ENCODE measurements around the gene TPRKB. TPM values are rescaled to one million over a fixed set of nuclear protein-coding genes. Genes with fewer than 3 reads are reported as not detected.
A peak's percentile ranks its signal among the peaks of the same experiment; 100 is the strongest.
"Not testable (repeated sequence)": the region's sequence is repeated elsewhere in the genome, so short reads cannot be mapped to it uniquely, and the experiment has no call there.

TPRKB gene
- polyA plus RNA-seq, 1 donor = 58.4 TPM

GRCh38 chr2:73688494-73688893 lies 48.7 kb downstream of the TPRKB start:
- peaks cover 12% of the 10 kb centered on the region for H3K4me1 ChIP-seq (ENCODE audit: control insufficient read depth, insufficient read depth, low read length)
- WGBS (ENCODE audit: insufficient coverage, low lambda C conversion rate) = 92% methylated on average over 2 of the region's 5 CpGs
- DNase-seq; H3K27me3 ChIP-seq (ENCODE audit: control insufficient read depth, insufficient read depth, low read length); H3K36me3 ChIP-seq (ENCODE audit: control insufficient read depth, insufficient read depth, low read length); H3K9me3 ChIP-seq (ENCODE audit: control insufficient read depth, low read depth, low read length); H3K4me3 ChIP-seq (ENCODE audit: low read length); H3K27ac ChIP-seq (ENCODE audit: low read length): not testable (repeated sequence)

- peak; percentile 90 to 92 for DNase-seq
- Histone ChIP-seq H3K9me3 (ENCODE audit: control insufficient read depth, low read depth, low read length) (no peaks in the 10 kb centered on the region), H3K27ac (ENCODE audit: low read length) (peak overlapping the region; percentile 85), H3K27me3 (ENCODE audit: control insufficient read depth, insufficient read depth, low read length) (no peaks in the 10 kb centered on the region), H3K4me3 (ENCODE audit: low read length) (no peak overlapping the region), H3K4me1 (ENCODE audit: control insufficient read depth, insufficient read depth, low read length) (peaks cover 12% of the 10 kb centered on the region), H3K36me3 (ENCODE audit: control insufficient read depth, insufficient read depth, low read length) (no peaks in the 10 kb centered on the region)
- 75% methylated on average over 1 of the region's 4 CpGs for WGBS (ENCODE audit: insufficient coverage, low lambda C conversion rate)
Measured at GRCh38 chr2:73685764-73686438, 51.2 kb downstream of the TPRKB start.

DNA sequence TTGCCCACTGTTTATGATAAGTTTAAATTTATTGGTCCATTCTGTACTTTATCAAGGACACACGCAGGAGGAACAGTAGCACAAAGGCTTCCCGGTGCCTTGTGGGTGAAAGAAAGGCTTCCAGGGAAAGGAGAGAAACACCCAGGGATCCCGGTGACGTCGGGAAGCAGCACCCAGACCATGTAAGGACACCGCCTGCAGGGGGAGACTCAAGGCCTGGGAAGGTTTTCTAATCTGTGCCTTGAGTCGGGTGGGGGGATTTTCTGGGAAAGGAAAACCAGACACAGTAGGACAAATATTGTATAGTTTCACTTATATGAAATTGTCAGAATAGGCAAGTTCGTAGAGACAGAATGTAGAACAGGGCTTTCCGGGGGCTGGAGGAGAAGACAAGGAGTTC lies 52.2 kb downstream of the TPRKB start:
- 94% methylated on average over 2 of the region's 9 CpGs for WGBS (ENCODE audit: insufficient coverage, low lambda C conversion rate)
- peaks cover 12% of the 10 kb centered on the region for H3K4me1 ChIP-seq (ENCODE audit: control insufficient read depth, insufficient read depth, low read length)
- not testable (repeated sequence) for H3K36me3 ChIP-seq (ENCODE audit: control insufficient read depth, insufficient read depth, low read length); H3K4me3 ChIP-seq (ENCODE audit: low read length); H3K9me3 ChIP-seq (ENCODE audit: control insufficient read depth, low read depth, low read length); H3K27ac ChIP-seq (ENCODE audit: low read length); H3K27me3 ChIP-seq (ENCODE audit: control insufficient read depth, insufficient read depth, low read length)
- peak in 1 of 2 donors; percentile 39 for DNase-seq

DNA sequence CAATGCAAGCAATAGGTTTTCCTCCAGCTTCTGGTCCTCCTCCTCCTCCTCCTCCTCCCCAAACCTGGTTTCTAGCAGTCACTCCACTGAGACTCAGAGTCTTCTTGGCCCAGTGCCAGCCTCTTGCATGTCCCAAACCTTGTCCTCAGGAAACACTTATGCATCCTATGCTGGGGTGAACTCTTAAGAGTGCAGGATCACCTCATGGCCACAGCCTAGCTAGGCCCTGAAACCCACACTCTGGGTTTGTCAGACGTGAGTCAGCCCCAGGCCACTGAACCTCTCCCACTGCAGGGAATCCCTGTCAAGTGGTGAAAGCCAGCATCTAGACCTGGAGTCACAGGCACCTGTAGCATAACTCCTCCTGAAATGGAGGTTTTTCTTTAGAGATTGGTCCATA lies 52.8 kb downstream of the TPRKB start:
- no CpG with 5 or more reads among the region's 1 CpG for WGBS (ENCODE audit: insufficient coverage, low lambda C conversion rate)
- H3K9me3 ChIP-seq (ENCODE audit: control insufficient read depth, low read depth, low read length); H3K27me3 ChIP-seq (ENCODE audit: control insufficient read depth, insufficient read depth, low read length); DNase-seq; H3K27ac ChIP-seq (ENCODE audit: low read length); H3K4me3 ChIP-seq (ENCODE audit: low read length); H3K36me3 ChIP-seq (ENCODE audit: control insufficient read depth, insufficient read depth, low read length): not testable (repeated sequence)
- peaks cover 12% of the 10 kb centered on the region for H3K4me1 ChIP-seq (ENCODE audit: control insufficient read depth, insufficient read depth, low read length)

DNA sequence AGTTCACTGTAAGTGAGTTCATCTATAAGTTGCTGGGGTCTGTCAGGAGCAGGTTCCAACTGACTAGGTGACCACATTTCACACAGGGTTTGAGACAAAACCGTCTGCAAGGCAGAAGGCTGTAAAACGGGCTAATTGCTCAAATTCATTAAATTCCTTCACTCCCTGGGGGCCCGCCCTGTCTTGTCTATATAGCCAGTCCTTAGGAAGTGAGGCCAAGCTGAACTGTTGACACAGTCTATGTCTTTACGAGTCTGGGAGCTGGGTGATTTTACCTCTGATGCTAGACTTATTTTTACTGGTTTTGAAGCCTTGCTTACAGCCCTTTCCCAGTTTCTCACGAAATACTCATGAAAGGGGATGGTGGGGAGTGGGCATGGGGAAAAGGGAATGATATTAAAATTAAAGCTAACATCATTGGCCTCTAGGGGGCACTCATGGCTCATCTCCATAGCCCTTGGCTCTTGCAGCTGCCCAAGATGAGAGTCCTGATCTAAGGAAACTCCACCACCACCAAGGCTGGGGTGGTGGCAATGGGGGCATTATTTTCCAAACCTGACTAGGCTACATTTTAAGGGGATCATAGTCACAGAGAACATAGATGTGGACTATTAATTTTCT lies 57.1 kb downstream of the TPRKB start:
- not testable (repeated sequence) for H3K27ac ChIP-seq (ENCODE audit: low read length); H3K36me3 ChIP-seq (ENCODE audit: control insufficient read depth, insufficient read depth, low read length); H3K27me3 ChIP-seq (ENCODE audit: control insufficient read depth, insufficient read depth, low read length); H3K4me3 ChIP-seq (ENCODE audit: low read length); H3K9me3 ChIP-seq (ENCODE audit: control insufficient read depth, low read depth, low read length); H3K4me1 ChIP-seq (ENCODE audit: control insufficient read depth, insufficient read depth, low read length)
- no CpG with 5 or more reads among the region's 5 CpGs for WGBS (ENCODE audit: insufficient coverage, low lambda C conversion rate)
- peak in 1 of 2 donors; percentile 9 for DNase-seq

Other genes starting within 250 kb of the TPRKB start
- 0.46 TPM for gene NAT8, start 94.9 kb downstream of the TPRKB start, polyA plus RNA-seq
- 29.1 TPM for gene DUSP11, start 42.8 kb upstream of the TPRKB start, polyA plus RNA-seq
- not detected for gene C2orf78, start 46.8 kb upstream of the TPRKB start, polyA plus RNA-seq
- 44.6 TPM for gene STAMBP, start 91.6 kb upstream of the TPRKB start, polyA plus RNA-seq
- gene ACTG2, start 155.7 kb upstream of the TPRKB start, polyA plus RNA-seq = 913 TPM
- gene DGUOK, start 189.5 kb upstream of the TPRKB start, polyA plus RNA-seq = 51.9 TPM
- 18.1 TPM for gene TET3, start 247.6 kb upstream of the TPRKB start, polyA plus RNA-seq

Data from large intestine (tissue), 3 donors.